ENCODE data around the gene B4GALT6. TPM values are rescaled to one million over a fixed set of nuclear protein-coding genes. Genes with fewer than 3 reads are reported as not detected.

Gene B4GALT6
- total RNA-seq, 2 donors from 2014 or later = 0.95 to 3.0 TPM

DNA sequence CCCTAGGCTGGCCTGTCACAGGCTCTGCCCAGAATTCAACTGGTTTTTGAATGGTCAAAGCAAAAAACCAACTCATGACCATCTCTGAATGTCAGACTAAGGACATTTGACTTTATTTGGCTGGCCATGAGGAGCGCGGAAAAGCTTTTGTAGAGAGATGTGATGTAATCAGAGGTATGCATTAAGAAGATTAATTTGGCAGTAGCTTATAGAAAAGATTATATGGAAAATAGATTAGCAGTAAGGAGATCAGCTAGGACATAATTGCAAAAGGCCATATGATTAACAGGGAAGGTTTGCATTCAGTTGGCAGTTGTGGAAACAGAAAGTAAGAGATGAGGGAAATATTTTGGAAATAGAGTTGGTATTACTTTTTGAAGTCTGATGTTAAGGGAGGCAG lies 105.0 kb downstream of the B4GALT6 start:
- H3K4me1 ChIP-seq (ENCODE audit: control insufficient read depth in 1 of 2, low read depth in 2 of 2) = no peaks in the 10 kb centered on the region
- no peak overlapping the region for H3K4me3 ChIP-seq
- ATAC-seq (ENCODE audit: insufficient number of reproducible peaks, low FRiP score, low read depth) = no peak
- H3K36me3 ChIP-seq = no peaks in the 10 kb centered on the region
- H3K27ac ChIP-seq = no peak overlapping the region
- H3K27me3 ChIP-seq (replicated peaks; ENCODE audit: insufficient read depth) = no peaks in the 10 kb centered on the region
- DNase-seq (ENCODE audit: low spot score) = no peak
- no peaks in the 10 kb centered on the region for H3K9me3 ChIP-seq
- TF ChIP-seq CTCF (IDR thresholded peaks at IDR 0.05) = no peak

DNA sequence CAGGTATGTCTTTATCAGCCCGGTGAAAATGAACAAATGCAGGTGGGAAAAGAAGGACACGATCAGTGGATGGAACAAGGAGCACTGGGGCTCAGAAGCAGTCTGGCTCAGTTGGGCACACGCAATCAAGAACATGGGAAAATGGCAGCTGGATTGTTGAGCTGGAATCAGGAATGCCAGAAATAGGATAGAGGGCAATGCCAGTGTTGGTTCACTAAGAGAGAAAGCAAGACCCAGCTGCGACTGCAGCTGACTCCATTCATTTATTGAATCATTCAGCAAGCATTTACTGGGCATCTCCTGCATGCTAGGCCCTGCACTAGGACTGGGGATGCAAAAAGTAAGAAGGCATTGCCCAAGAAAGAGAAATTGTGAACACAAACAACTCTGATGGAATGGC lies 106.3 kb downstream of the B4GALT6 start:
- H3K27me3 ChIP-seq (replicated peaks; ENCODE audit: insufficient read depth) = no peaks in the 10 kb centered on the region
- H3K4me1 ChIP-seq (ENCODE audit: control insufficient read depth in 1 of 2, low read depth in 2 of 2) = no peaks in the 10 kb centered on the region
- ATAC-seq (ENCODE audit: insufficient number of reproducible peaks, low FRiP score, low read depth) (no peak), DNase-seq (ENCODE audit: low spot score) (no peak)
- no peak overlapping the region for H3K4me3 ChIP-seq
- H3K36me3 ChIP-seq = no peaks in the 10 kb centered on the region
- no peaks in the 10 kb centered on the region for H3K9me3 ChIP-seq
- TF ChIP-seq CTCF (IDR thresholded peaks at IDR 0.05) = no peak
- no peak overlapping the region for H3K27ac ChIP-seq

DNA sequence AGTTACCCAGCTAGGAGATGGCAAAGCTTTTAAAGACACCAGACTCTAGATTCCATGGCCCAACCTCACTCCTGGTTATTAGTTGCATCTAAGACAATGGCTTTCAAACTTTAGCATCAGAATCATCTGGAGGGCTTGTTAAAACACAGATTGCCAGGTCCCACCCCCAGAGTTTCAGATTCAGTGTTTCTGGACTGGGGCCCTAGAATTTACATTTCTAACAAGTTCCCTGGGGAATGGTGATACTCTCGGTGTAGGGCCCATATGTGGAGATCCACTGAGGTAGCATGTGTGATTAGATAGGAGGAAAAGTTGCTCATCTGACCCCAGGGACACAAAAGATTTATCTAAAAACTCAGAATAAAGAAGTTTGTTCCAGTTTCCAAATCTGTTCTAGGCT lies 107.2 kb downstream of the B4GALT6 start:
- ATAC-seq (ENCODE audit: insufficient number of reproducible peaks, low FRiP score, low read depth) = no peak
- Histone ChIP-seq H3K36me3 (no peaks in the 10 kb centered on the region), H3K27ac (no peak overlapping the region), H3K4me1 (ENCODE audit: control insufficient read depth in 1 of 2, low read depth in 2 of 2) (no peaks in the 10 kb centered on the region), H3K27me3 (replicated peaks; ENCODE audit: insufficient read depth) (no peaks in the 10 kb centered on the region), H3K4me3 (no peak overlapping the region), H3K9me3 (no peaks in the 10 kb centered on the region)
- DNase-seq (ENCODE audit: low spot score) = no peak
- TF ChIP-seq CTCF (IDR thresholded peaks at IDR 0.05) = no peak

GRCh38 chr18:31576670-31577069 lies 107.7 kb downstream of the B4GALT6 start:
- H3K9me3 ChIP-seq = no peaks in the 10 kb centered on the region
- no peak overlapping the region for H3K27ac ChIP-seq
- H3K36me3 ChIP-seq = no peaks in the 10 kb centered on the region
- no peak for TF ChIP-seq CTCF (IDR thresholded peaks at IDR 0.05)
- no peak overlapping the region for H3K4me3 ChIP-seq
- no peaks in the 10 kb centered on the region for H3K27me3 ChIP-seq (replicated peaks; ENCODE audit: insufficient read depth)
- ATAC-seq (ENCODE audit: insufficient number of reproducible peaks, low FRiP score, low read depth) = no peak
- DNase-seq (ENCODE audit: low spot score) = no peak
- H3K4me1 ChIP-seq (ENCODE audit: control insufficient read depth in 1 of 2, low read depth in 2 of 2) = no peaks in the 10 kb centered on the region

- no peaks in the 10 kb centered on the region for H3K9me3 ChIP-seq
- ATAC-seq (ENCODE audit: insufficient number of reproducible peaks, low FRiP score, low read depth) (no peak), DNase-seq (ENCODE audit: low spot score) (no peak)
- H3K4me3 ChIP-seq = no peak overlapping the region
- H3K36me3 ChIP-seq = no peaks in the 10 kb centered on the region
- H3K27ac ChIP-seq = no peak overlapping the region
- no peaks in the 10 kb centered on the region for H3K4me1 ChIP-seq (ENCODE audit: control insufficient read depth in 1 of 2, low read depth in 2 of 2)
- H3K27me3 ChIP-seq (replicated peaks; ENCODE audit: insufficient read depth) = no peaks in the 10 kb centered on the region
- TF ChIP-seq CTCF (IDR thresholded peaks at IDR 0.05) = no peak
Measured at GRCh38 chr18:31575515-31576257, 108.7 kb downstream of the B4GALT6 start.
